ENCODE results near the gene EXPH5. TPM values are rescaled to one million over a fixed set of nuclear protein-coding genes. Genes with fewer than 3 reads are reported as not detected.

The EXPH5 gene
- polyA plus RNA-seq, 1 donor = 1.1 TPM

GRCh38 chr11:108498046-108498815, 95.3 kb downstream of the EXPH5 start, which contains the start of gene POGLUT3:
Gene POGLUT3 (minus strand): TSS chr11:108498384. CDS start chr11:108498366, 18 bp downstream.
- WGBS (ENCODE audit: insufficient coverage, low lambda C conversion rate) = no CpG with 5 or more reads among the region's 84 CpGs
- Histone ChIP-seq H3K4me1 (ENCODE audit: control insufficient read depth, insufficient read depth, low read length) (no peaks in the 10 kb centered on the region), H3K9me3 (ENCODE audit: control insufficient read depth, low read depth, low read length) (no peaks in the 10 kb centered on the region), H3K4me3 (ENCODE audit: low read length) (peak within 1 kb of the TSS; percentile 62), H3K27ac (ENCODE audit: low read length) (peak within 1 kb of the TSS; percentile 74), H3K36me3 (ENCODE audit: control insufficient read depth, insufficient read depth, low read length) (no peaks in the 10 kb centered on the region), H3K27me3 (ENCODE audit: control insufficient read depth, insufficient read depth, low read length) (peaks cover 3% of the 10 kb centered on the region)
- DNase-seq = peak; percentile 45 to 74

GRCh38 chr11:108497317-108498045, 96.1 kb downstream of the EXPH5 start:
- Histone ChIP-seq H3K27me3 (ENCODE audit: control insufficient read depth, insufficient read depth, low read length) (peaks cover 3% of the 10 kb centered on the region), H3K36me3 (ENCODE audit: control insufficient read depth, insufficient read depth, low read length) (no peaks in the 10 kb centered on the region), H3K4me3 (ENCODE audit: low read length) (peak overlapping the region; percentile 52), H3K27ac (ENCODE audit: low read length) (peak overlapping the region; percentile 74), H3K9me3 (ENCODE audit: control insufficient read depth, low read depth, low read length) (no peaks in the 10 kb centered on the region), H3K4me1 (ENCODE audit: control insufficient read depth, insufficient read depth, low read length) (no peaks in the 10 kb centered on the region)
- 0% methylated on average over 4 of the region's 30 CpGs for WGBS (ENCODE audit: insufficient coverage, low lambda C conversion rate)
- peak; percentile 92 to 95 for DNase-seq

GRCh38 chr11:108496643-108497256, 96.8 kb downstream of the EXPH5 start:
- Histone ChIP-seq H3K36me3 (ENCODE audit: control insufficient read depth, insufficient read depth, low read length) (no peaks in the 10 kb centered on the region), H3K4me3 (ENCODE audit: low read length) (peak overlapping the region; percentile 52), H3K27ac (ENCODE audit: low read length) (peak overlapping the region; percentile 74), H3K9me3 (ENCODE audit: control insufficient read depth, low read depth, low read length) (no peaks in the 10 kb centered on the region), H3K4me1 (ENCODE audit: control insufficient read depth, insufficient read depth, low read length) (no peaks in the 10 kb centered on the region), H3K27me3 (ENCODE audit: control insufficient read depth, insufficient read depth, low read length) (peaks cover 3% of the 10 kb centered on the region)
- DNase-seq = peak in 1 of 2 donors; percentile 22
- 80% methylated on average over 1 of the region's 7 CpGs for WGBS (ENCODE audit: insufficient coverage, low lambda C conversion rate)

GRCh38 chr11:108495326-108495725, 98.2 kb downstream of the EXPH5 start:
- Histone ChIP-seq H3K4me1 (ENCODE audit: control insufficient read depth, insufficient read depth, low read length) (no peaks in the 10 kb centered on the region), H3K4me3 (ENCODE audit: low read length) (no peak overlapping the region), H3K36me3 (ENCODE audit: control insufficient read depth, insufficient read depth, low read length) (no peaks in the 10 kb centered on the region), H3K27ac (ENCODE audit: low read length) (no peak overlapping the region), H3K27me3 (ENCODE audit: control insufficient read depth, insufficient read depth, low read length) (peaks cover 3% of the 10 kb centered on the region), H3K9me3 (ENCODE audit: control insufficient read depth, low read depth, low read length) (no peaks in the 10 kb centered on the region)
- 100% methylated on average over 1 of the region's 3 CpGs for WGBS (ENCODE audit: insufficient coverage, low lambda C conversion rate)
- DNase-seq = no peak

- H3K4me1 ChIP-seq (ENCODE audit: control insufficient read depth, insufficient read depth, low read length) = no peaks in the 10 kb centered on the region
- peaks cover under 1% of the 10 kb centered on the region for H3K27me3 ChIP-seq (ENCODE audit: control insufficient read depth, insufficient read depth, low read length)
- H3K9me3 ChIP-seq (ENCODE audit: control insufficient read depth, low read depth, low read length) = no peaks in the 10 kb centered on the region
- no peak for DNase-seq
- H3K36me3 ChIP-seq (ENCODE audit: control insufficient read depth, insufficient read depth, low read length) = peaks cover 5% of the 10 kb centered on the region
- H3K4me3 ChIP-seq (ENCODE audit: low read length) = no peak overlapping the region
- no peak overlapping the region for H3K27ac ChIP-seq (ENCODE audit: low read length)
- WGBS (ENCODE audit: insufficient coverage, low lambda C conversion rate) = 80% methylated on average over 1 of the region's 6 CpGs
Measured at GRCh38 chr11:108494182-108494581, 99.4 kb downstream of the EXPH5 start.

GRCh38 chr11:108491936-108492335, 101.6 kb downstream of the EXPH5 start:
- 100% methylated on average over 2 of the region's 3 CpGs for WGBS (ENCODE audit: insufficient coverage, low lambda C conversion rate)
- peaks cover 7% of the 10 kb centered on the region for H3K36me3 ChIP-seq (ENCODE audit: control insufficient read depth, insufficient read depth, low read length)
- no peak overlapping the region for H3K4me3 ChIP-seq (ENCODE audit: low read length)
- no peaks in the 10 kb centered on the region for H3K4me1 ChIP-seq (ENCODE audit: control insufficient read depth, insufficient read depth, low read length)
- no peaks in the 10 kb centered on the region for H3K9me3 ChIP-seq (ENCODE audit: control insufficient read depth, low read depth, low read length)
- H3K27me3 ChIP-seq (ENCODE audit: control insufficient read depth, insufficient read depth, low read length) = no peaks in the 10 kb centered on the region
- H3K27ac ChIP-seq (ENCODE audit: low read length) = no peak overlapping the region
- DNase-seq = no peak

GRCh38 chr11:108486828-108487227, 106.7 kb downstream of the EXPH5 start:
- Histone ChIP-seq H3K9me3 (ENCODE audit: control insufficient read depth, low read depth, low read length) (no peaks in the 10 kb centered on the region), H3K27ac (ENCODE audit: low read length) (no peak overlapping the region), H3K36me3 (ENCODE audit: control insufficient read depth, insufficient read depth, low read length) (peaks cover 22% of the 10 kb centered on the region), H3K4me3 (ENCODE audit: low read length) (no peak overlapping the region), H3K4me1 (ENCODE audit: control insufficient read depth, insufficient read depth, low read length) (no peaks in the 10 kb centered on the region), H3K27me3 (ENCODE audit: control insufficient read depth, insufficient read depth, low read length) (no peaks in the 10 kb centered on the region)
- WGBS (ENCODE audit: insufficient coverage, low lambda C conversion rate) = 100% methylated on average over 1 of the region's 3 CpGs
- no peak for DNase-seq

- H3K4me3 ChIP-seq (ENCODE audit: low read length) = no peak overlapping the region
- no peaks in the 10 kb centered on the region for H3K9me3 ChIP-seq (ENCODE audit: control insufficient read depth, low read depth, low read length)
- H3K4me1 ChIP-seq (ENCODE audit: control insufficient read depth, insufficient read depth, low read length) = no peaks in the 10 kb centered on the region
- H3K27ac ChIP-seq (ENCODE audit: low read length) = no peak overlapping the region
- WGBS (ENCODE audit: insufficient coverage, low lambda C conversion rate) = no CpG with 5 or more reads among the region's 3 CpGs
- no peak for DNase-seq
- no peaks in the 10 kb centered on the region for H3K27me3 ChIP-seq (ENCODE audit: control insufficient read depth, insufficient read depth, low read length)
- peaks cover 25% of the 10 kb centered on the region for H3K36me3 ChIP-seq (ENCODE audit: control insufficient read depth, insufficient read depth, low read length)
Measured at GRCh38 chr11:108486331-108486730, 107.2 kb downstream of the EXPH5 start.

- no peaks in the 10 kb centered on the region for H3K4me1 ChIP-seq (ENCODE audit: control insufficient read depth, insufficient read depth, low read length)
- no peak for DNase-seq
- no peak overlapping the region for H3K4me3 ChIP-seq (ENCODE audit: low read length)
- H3K9me3 ChIP-seq (ENCODE audit: control insufficient read depth, low read depth, low read length) = no peaks in the 10 kb centered on the region
- no peak overlapping the region for H3K27ac ChIP-seq (ENCODE audit: low read length)
- H3K27me3 ChIP-seq (ENCODE audit: control insufficient read depth, insufficient read depth, low read length) = no peaks in the 10 kb centered on the region
- peaks cover 24% of the 10 kb centered on the region for H3K36me3 ChIP-seq (ENCODE audit: control insufficient read depth, insufficient read depth, low read length)
Measured at GRCh38 chr11:108483163-108483562, 110.4 kb downstream of the EXPH5 start.

- Histone ChIP-seq H3K9me3 (ENCODE audit: control insufficient read depth, low read depth, low read length) (no peaks in the 10 kb centered on the region), H3K27me3 (ENCODE audit: control insufficient read depth, insufficient read depth, low read length) (no peaks in the 10 kb centered on the region), H3K4me1 (ENCODE audit: control insufficient read depth, insufficient read depth, low read length) (no peaks in the 10 kb centered on the region), H3K27ac (ENCODE audit: low read length) (peak overlapping the region; percentile 32), H3K4me3 (ENCODE audit: low read length) (peak overlapping the region; percentile 3), H3K36me3 (ENCODE audit: control insufficient read depth, insufficient read depth, low read length) (peaks cover 17% of the 10 kb centered on the region)
- WGBS (ENCODE audit: insufficient coverage, low lambda C conversion rate) = no CpG with 5 or more reads among the region's 11 CpGs
- peak in 1 of 2 donors; percentile 47 for DNase-seq
Measured at GRCh38 chr11:108474664-108475463, 118.7 kb downstream of the EXPH5 start.

Measured in large intestine (tissue), 3 donors.